ENCODE measurements around the gene PLXNA2.

PLXNA2 gene

GRCh38 chr1:208268541-208269337, 24.6 kb upstream of the PLXNA2 start:
- ATAC-seq, result no peak
- TF ChIP-seq GLIS3 (CRISPR knock-in tag; IDR thresholded peaks at IDR 0.05), result no peak
- no peak for TF ChIP-seq CSDC2 (CRISPR knock-in tag; IDR thresholded peaks at IDR 0.05)
- no peak for TF ChIP-seq ZFP3 (CRISPR knock-in tag; IDR thresholded peaks at IDR 0.05)
- TF ChIP-seq ZFP30 (CRISPR knock-in tag; IDR thresholded peaks at IDR 0.05), result no peak
- TF ChIP-seq ISL1 (CRISPR knock-in tag; IDR thresholded peaks at IDR 0.05), result no peak
- TF ChIP-seq, protein P1, sequence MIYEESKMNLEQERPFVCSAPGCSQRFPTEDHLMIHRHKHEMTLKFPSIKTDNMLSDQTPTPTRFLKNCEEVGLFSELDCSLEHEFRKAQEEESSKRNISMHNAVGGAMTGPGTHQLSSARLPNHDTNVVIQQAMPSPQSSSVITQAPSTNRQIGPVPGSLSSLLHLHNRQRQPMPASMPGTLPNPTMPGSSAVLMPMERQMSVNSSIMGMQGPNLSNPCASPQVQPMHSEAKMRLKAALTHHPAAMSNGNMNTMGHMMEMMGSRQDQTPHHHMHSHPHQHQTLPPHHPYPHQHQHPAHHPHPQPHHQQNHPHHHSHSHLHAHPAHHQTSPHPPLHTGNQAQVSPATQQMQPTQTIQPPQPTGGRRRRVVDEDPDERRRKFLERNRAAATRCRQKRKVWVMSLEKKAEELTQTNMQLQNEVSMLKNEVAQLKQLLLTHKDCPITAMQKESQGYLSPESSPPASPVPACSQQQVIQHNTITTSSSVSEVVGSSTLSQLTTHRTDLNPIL (CRISPR knock-in tag; IDR thresholded peaks at IDR 0.05; ENCODE audit: low read depth), result no peak
- no peak for TF ChIP-seq TOX (CRISPR knock-in tag; IDR thresholded peaks at IDR 0.05; ENCODE audit: borderline replicate concordance)
- no peak for TF ChIP-seq BACH2 (CRISPR knock-in tag; IDR thresholded peaks at IDR 0.05; ENCODE audit: borderline replicate concordance)
- TF ChIP-seq ZNF8 (CRISPR knock-in tag; IDR thresholded peaks at IDR 0.05), result no peak
- no peak for TF ChIP-seq ZNF70 (CRISPR knock-in tag; IDR thresholded peaks at IDR 0.05)
- TF ChIP-seq SNAI2 (CRISPR knock-in tag; IDR thresholded peaks at IDR 0.05), result no peak
- TF ChIP-seq POU6F1 (CRISPR knock-in tag; IDR thresholded peaks at IDR 0.05; ENCODE audit: borderline replicate concordance, low read depth), result no peak
- no peak for TF ChIP-seq ESRRG (CRISPR knock-in tag; IDR thresholded peaks at IDR 0.05)
- TF ChIP-seq RARB (CRISPR knock-in tag; IDR thresholded peaks at IDR 0.05), result no peak
- TF ChIP-seq CSRNP3 (CRISPR knock-in tag; IDR thresholded peaks at IDR 0.05), result no peak

DNA sequence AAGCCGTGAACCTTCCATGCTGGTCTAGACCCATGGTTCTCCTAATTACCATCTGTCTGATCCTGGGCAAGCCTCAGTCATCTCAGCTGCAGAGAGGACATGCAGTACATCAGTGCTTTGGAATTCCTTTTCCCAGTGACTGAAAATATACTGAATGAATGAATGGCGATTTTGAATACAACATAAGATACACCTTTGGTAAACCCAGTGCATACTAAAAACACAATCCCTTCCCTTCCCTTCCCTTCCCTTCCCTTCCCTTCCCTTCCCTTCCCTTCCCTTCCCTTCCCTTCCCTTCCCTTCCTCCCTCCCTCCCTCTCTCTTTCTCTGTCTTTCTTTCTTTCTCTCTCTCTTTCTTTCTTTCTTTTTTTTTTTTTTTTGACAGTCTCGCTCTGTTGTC, 21.3 kb upstream of the PLXNA2 start:
- ATAC-seq, result no peak
- TF ChIP-seq BACH2 (CRISPR knock-in tag; IDR thresholded peaks at IDR 0.05; ENCODE audit: borderline replicate concordance), result no peak
- no peak for TF ChIP-seq ESRRG (CRISPR knock-in tag; IDR thresholded peaks at IDR 0.05)
- TF ChIP-seq ARNTL (CRISPR knock-in tag; IDR thresholded peaks at IDR 0.05; ENCODE audit: borderline replicate concordance, low read depth), result no peak
- no peak for TF ChIP-seq ISL1 (CRISPR knock-in tag; IDR thresholded peaks at IDR 0.05)
- TF ChIP-seq ZC3H10 (CRISPR knock-in tag; IDR thresholded peaks at IDR 0.05), result no peak
- TF ChIP-seq ZFP30 (CRISPR knock-in tag; IDR thresholded peaks at IDR 0.05), result no peak
- TF ChIP-seq, protein P2, sequence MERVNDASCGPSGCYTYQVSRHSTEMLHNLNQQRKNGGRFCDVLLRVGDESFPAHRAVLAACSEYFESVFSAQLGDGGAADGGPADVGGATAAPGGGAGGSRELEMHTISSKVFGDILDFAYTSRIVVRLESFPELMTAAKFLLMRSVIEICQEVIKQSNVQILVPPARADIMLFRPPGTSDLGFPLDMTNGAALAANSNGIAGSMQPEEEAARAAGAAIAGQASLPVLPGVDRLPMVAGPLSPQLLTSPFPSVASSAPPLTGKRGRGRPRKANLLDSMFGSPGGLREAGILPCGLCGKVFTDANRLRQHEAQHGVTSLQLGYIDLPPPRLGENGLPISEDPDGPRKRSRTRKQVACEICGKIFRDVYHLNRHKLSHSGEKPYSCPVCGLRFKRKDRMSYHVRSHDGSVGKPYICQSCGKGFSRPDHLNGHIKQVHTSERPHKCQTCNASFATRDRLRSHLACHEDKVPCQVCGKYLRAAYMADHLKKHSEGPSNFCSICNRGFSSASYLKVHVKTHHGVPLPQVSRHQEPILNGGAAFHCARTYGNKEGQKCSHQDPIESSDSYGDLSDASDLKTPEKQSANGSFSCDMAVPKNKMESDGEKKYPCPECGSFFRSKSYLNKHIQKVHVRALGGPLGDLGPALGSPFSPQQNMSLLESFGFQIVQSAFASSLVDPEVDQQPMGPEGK (CRISPR knock-in tag; IDR thresholded peaks at IDR 0.05; ENCODE audit: borderline replicate concordance), result no peak
- TF ChIP-seq TSHZ2 (CRISPR knock-in tag; IDR thresholded peaks at IDR 0.05), result no peak
- TF ChIP-seq POU6F1 (CRISPR knock-in tag; IDR thresholded peaks at IDR 0.05; ENCODE audit: borderline replicate concordance, low read depth), result no peak
- TF ChIP-seq RARB (CRISPR knock-in tag; IDR thresholded peaks at IDR 0.05), result no peak
- no peak for TF ChIP-seq CSRNP3 (CRISPR knock-in tag; IDR thresholded peaks at IDR 0.05)
